Stimulated activated CD8-positive, alpha-beta memory T cell treated with anti-CD3 and anti-CD28 coated beads, Interleukin-4, amount 100 ng/mL, for 48 hours (primary cell): ENCODE measurements around the gene FAM222A.
A peak's percentile ranks its signal among the peaks of the same experiment; 100 is the strongest.

Experiments
- DNase-seq: peaks from one replicate; pipeline ENCODE4 v3.0.0-alpha.2; 2020

FAM222A gene

GRCh38 chr12:109713187-109714070 lies at the start of gene FAM222A:
FAM222A (plus strand) TSS chr12:109713825; CDS start chr12:109744147, 30,322 bp downstream.
- DNase-seq = peak; percentile 94

GRCh38 chr12:109664402-109664801 lies 49.2 kb upstream of the FAM222A start:
- no peak for DNase-seq

DNA sequence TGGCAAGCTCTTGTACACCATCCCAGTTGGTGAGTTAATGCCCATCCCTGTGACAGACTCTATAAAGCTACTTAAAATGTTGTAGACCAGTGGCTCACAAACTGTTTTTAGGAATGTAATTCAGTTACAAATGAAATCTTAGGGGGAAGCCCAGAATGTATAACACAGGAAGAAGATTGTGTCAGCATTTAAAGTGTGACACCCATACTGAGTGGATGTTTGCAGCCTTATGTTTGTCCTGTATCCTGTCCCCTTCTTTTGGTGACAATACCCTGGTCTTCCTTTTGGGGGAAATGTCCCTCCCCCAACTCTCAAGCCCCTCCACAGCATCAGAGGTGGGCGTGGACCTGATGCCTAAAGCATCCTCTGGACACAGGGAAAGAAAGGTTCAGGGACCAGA lies 47.6 kb upstream of the FAM222A start:
- no peak for DNase-seq

- no peak for DNase-seq
Observed at GRCh38 chr12:109670731-109671130, 42.9 kb upstream of the FAM222A start.

GRCh38 chr12:109671502-109671901 lies 42.1 kb upstream of the FAM222A start:
- no peak for DNase-seq

- DNase-seq = no peak
Observed at GRCh38 chr12:109673379-109673778, 40.2 kb upstream of the FAM222A start.

GRCh38 chr12:109673884-109674283 lies 39.7 kb upstream of the FAM222A start:
- DNase-seq = no peak

DNA sequence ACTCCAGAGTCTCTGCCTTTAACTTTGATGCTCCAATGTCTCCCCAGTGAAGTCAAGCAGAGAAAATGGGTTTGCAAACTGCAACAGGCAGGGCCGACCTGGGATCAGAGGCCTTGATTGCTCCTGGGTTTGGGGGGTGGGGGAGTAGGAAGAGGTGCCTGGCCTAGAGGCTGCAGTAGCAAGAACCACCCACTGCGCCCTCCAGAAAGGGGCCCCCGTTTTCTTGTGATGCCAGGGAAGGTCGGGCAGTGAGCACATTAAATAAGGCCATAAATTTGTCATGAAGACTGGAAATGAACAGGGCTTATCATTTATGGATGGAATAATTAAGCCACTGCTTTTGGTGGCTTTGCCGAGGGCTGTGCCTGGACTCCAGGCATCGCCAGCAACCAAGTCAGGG lies 38.2 kb upstream of the FAM222A start:
- DNase-seq = no peak

GRCh38 chr12:109677279-109677691 lies 36.3 kb upstream of the FAM222A start:
- no peak for DNase-seq

DNA sequence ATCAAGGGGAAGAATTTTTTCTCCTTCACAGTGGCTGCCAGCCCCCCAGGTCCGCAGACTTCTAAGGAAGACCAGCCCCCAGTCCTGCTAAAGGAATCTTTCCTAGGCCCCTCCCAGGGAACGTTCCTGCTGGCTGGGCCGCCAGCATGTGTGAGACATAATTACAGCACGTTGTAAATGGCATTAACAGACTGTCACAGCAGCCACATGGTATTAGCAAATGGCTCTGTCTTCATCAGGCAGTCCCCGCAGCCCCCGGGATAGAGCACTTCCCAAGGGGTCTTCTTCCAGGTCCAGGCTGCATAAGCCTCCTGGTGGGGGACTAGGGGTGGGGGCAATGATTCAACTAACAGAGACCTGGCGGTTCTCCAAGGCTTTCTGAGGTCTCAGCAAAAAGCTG lies 34.9 kb upstream of the FAM222A start:
- DNase-seq = no peak

- DNase-seq = no peak
Observed at GRCh38 chr12:109679501-109680263, 33.9 kb upstream of the FAM222A start.

DNA sequence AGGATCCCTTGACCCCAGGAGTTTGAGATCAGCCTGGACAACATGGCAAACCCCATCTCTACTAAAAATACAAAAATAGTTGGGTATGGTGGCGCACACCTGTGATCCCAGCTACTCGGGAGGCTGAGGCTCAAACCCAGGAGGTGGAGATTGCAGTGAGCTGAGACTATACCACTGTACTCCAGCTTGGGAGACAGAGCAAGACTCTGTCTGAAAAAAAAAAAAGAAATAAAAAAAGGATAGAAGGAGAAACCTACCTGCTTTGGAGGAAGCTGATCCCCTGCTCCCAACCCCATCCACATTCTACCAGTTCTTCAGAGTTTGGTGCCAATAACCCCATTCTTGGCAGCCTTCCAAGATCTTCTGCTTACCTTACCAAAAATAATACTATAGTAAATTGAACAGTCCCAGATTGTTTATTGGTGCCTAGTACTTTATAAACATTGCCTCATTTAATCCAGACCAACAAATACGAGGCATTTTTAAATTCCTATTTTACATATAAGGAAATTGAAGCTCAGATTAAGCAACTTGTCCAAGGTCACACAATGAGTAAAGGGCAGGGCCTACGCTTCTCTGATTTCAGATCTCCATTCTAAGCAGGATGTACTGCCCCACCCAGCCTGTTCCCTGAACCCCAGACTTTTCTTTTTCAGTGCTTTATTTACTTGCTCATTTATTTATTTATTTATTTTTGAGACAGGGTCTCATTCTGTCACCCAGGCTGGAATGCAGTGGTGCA lies 33.2 kb upstream of the FAM222A start:
- DNase-seq = no peak

DNA sequence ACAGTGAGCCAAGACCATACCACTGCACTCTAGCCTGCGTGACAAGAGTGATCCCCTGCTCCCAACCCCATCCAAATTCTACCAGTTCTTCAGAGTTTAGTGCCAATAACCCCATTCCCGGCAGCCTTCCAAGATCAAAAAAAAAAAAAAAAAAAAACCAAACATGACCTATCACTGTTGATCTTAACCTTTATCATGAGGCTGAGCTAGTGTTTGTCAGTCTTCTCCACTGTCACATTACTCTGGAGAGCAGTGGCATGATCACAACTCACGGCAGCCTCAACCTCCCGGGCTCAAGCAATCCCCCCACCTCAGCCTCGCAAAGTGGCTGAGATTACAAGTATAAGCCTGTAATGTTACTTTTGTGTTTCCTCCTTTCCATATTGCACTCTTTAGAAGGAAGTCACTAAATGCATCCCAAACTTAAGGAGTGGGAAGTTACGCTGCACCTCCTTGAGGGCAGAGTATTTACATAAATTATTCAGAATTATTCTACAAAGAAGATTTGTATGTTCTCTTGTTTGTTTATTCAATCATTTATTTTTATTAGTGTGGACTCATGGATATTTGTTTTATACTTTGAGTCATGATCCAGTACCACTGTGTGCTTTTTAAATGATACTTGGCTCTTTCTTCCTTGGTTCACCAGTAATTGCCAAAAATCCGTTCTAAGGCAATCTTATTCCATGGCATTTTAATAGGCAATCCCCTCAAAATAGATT lies 31.5 kb upstream of the FAM222A start:
- DNase-seq = no peak

- no peak for DNase-seq
Observed at GRCh38 chr12:109682708-109683060, 30.9 kb upstream of the FAM222A start.

DNA sequence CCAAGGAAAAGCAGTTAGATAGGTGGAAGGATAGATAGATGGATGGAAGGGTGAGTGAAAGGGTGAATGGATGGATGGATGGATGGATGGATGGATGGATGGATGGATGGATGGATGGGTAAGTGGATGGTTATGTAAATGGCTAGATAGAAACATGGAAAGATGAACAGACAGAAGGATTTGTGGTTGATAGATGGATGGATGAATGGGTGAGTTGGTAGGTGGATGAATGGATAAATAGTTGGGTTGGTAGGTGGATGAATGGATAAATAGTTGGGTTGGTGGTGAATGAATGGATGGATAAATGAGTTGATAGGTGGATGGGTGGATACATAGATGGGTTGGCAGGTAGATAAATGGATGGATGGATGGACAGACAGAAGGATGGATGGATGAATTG lies 30.3 kb upstream of the FAM222A start:
- DNase-seq = no peak

DNA sequence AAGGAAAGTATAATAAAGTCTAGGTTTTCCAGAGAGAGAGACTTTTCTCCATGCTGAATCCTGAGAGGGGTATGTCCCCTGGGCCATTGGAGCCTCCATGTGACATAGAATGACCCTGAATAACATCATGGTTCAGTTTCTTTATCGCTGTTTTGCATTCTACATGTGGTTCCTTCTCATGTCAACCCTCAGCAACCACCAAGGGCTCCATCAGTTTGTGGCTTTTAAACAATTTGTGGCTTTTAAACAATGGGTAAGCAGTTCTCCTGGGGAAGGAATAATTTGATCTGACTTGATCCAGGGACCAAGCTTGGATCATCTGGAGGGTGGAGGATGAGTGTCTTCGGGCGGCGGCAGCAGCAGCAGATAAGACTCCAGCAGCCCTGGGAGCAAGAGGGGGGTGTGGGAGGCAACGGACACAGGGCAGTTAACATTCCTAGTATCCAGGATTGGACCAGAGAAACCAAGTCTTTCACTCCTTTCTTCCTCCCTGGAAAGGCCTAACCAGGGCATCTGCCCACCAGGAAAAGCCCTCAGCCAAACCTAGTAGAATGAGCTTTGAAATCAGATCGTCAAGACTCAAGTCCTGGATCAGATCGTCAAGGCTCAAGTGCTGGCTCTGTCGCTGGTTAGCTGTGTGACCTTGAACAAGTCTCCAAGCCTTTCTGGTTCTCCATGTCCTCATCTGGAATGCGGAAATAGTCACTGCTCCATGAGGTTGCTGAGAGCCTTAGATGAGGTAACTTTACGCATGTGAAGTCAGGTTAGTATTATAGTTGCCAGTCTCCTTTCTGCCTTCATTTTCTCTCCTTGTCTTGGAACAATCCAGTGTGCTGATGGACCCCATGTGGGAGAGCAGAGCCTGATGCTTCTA lies 27.8 kb upstream of the FAM222A start:
- DNase-seq = no peak

DNA sequence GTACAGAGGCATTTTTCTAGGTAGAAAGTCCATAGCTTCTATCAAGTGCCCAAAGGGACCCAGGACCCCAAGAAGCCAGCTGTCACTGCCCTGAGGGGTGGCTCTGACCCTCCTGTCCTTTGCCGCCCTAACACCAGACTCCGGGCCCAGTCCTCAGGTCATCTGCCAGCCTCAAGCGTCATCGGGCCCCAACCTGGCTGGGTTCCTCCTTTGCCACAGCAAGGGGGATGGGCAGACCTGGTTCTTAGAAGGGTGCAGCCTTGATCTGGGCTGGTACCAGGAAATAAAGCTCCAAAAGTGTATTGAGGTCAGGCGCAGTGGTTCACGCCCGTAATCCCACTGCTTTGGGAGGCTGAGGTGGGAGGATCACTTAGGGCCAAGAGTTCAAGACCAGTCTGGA lies 27.1 kb upstream of the FAM222A start:
- DNase-seq = no peak

GRCh38 chr12:109687250-109687649 lies 26.4 kb upstream of the FAM222A start:
- no peak for DNase-seq

DNA sequence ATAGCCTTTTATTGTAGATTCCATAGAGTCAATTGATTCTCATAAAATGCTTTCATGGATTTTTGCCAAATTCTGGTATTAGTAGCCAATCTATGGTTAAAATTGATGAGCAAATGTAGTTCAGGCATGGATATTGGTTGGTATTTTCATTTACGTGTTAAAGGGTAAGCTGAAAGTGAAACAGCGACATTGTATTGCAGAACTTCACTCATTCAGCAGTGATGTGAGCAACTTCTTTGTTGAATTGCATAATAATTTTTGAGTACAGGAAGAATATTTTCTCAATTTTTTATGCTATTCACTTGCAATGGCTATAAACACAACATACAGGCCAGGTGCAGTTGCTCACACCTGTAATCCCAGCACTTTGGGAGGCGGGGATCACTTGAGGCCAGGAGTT lies 24.2 kb upstream of the FAM222A start:
- no peak for DNase-seq

GRCh38 chr12:109693160-109693559 lies 20.5 kb upstream of the FAM222A start:
- DNase-seq = no peak
